ENCODE data around the gene PARL.
"Not testable (repeated sequence)": the region's sequence is repeated elsewhere in the genome, so short reads cannot be mapped to it uniquely, and the experiment has no call there.

Gene PARL

DNA sequence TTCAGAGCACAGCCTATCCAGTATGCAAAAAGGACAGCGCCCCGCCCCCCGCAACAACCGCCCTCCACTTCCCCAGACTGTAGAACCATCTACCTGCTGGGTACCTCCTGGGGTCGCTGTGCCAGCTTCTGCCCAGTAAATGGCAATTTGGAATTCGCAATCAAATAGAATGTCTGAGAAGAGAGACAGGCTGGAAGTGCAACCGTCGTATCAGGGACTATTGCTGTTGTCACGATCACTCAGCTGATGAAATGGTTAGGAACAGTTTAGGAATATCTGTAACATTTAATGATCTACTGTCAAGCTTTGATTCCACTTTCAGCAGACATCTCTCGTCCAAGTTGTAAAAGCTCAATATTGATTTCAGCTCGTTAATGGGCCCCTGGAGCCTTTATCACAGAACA lies 13.3 kb upstream of the PARL start:
- no peak for DNase-seq

DNA sequence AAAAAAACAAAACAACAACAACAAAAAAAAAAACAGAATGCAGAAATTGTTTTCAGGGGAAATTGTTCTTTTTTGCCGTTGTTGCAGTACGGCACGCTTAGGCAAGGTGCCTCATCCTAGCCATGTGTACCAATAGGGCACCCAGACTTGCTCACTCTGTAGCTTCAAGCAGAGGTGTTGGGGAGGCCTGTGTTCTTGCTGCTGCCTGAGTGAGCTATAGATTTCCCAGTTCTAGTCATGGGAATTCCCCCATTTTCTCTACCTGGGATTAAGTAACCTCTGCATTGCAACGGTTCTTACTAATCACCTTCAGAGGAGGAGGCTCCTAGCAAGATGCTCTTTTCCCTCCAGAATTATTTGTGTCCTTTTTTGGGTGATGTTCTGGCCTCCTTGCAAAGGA lies 12.9 kb upstream of the PARL start:
- no peak for DNase-seq

DNA sequence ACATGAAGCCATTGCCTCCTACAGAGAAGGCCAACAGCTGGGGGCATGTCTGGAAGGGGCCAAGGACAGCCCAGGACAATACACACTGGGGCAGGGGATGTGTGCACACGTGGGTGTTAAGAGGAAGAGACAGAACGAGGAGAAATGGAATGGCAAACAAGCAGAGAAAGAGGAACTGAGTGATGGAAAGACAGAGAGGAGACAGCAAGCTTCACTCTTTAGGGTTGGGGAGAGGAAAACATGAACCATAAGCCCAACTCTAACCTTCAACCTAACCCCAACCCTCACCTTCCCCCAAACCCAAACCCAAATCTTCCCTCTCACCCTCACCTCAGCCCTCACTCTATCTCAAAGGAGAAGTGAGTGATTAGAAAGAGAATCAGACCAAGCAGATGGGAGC lies 11.9 kb upstream of the PARL start:
- no peak for DNase-seq

DNA sequence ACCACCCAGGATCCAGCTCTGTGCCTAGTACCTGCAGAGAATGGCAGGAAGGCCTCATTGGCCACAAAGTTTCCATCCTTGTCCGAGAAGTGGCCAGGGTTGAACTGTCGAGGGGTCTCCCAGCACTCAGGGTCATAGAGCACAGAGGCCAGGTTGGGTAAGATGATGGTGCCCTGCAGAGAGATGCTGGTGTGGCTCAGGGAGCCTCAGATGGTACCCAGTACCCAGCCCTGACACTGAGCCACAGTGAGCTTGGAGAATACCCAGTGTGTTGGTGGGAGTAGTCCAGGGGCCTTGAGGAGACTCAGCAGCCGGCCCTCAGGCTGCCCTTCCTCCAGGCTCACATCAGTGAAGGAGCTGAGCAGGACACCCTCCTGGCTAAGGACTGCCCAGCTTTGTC lies 11.5 kb upstream of the PARL start:
- no peak for DNase-seq

DNA sequence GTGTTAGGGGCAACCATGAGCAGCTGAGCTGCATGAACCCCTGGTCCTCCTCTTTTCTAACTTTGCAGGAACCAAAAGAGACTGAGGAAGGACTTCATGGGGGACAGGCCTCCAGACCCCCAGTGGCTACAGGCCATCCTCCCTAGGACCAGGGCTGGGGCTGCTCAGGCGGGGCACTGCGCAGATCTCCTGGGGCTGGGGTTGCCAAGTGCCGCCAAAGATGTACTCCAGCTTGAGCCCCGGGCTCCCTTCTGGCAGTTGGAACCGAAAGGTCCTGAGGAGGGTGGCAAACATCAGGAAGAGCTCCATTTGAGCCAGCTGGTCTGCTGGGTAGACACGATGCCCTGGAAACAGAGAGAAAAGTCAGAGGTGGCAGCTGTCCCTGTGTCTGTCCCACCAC lies 11.1 kb upstream of the PARL start:
- DNase-seq = no peak

DNA sequence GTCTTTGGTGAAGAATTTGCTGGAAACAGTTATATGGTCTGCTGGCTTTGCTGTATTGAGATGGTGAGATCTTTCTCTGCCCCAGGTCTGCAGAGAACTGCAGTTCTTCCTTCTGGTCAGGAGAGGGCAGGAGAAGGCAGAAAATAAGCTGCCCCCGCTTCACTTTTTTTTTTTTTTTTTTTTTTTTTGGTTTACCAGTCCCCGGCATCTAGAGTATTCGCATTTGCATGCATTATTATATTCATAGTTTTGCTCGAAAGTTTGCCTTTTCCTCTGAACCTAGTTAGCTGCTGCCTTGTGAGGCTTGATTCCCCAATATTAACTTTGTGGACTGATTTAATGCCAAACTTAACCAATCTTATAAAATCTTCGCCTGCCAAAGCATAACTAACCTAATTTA lies 10.6 kb upstream of the PARL start:
- peak; percentile 68 for DNase-seq

DNA sequence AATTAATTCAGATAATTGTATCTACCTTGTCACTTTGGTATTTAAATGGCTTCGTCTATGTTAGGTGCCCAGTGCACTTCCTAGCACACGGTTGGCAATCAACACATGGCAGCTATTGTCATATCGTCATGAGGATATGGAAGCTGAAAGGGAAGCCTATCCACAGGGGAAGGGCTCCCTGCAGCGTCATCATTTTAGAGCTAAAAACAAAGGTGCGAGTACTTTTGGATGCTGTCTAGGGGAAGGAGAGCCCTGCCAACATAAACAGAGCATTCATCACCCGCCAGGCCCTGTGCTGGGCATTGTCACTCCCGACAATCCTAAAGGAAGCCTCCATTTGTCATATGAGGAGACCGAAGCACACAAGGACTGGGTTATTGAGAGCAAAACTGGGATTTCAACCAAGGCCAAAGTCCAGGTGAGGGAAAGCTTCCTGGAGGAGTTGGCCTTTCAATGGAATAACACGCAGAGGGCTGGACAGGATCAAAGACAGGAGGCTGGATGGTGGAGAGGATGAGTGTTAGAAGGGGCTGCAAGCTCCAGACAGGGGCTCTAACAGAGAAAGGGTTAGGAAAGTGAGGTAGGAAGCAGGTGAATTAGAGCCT lies 8.0 kb upstream of the PARL start:
- no peak for DNase-seq

DNA sequence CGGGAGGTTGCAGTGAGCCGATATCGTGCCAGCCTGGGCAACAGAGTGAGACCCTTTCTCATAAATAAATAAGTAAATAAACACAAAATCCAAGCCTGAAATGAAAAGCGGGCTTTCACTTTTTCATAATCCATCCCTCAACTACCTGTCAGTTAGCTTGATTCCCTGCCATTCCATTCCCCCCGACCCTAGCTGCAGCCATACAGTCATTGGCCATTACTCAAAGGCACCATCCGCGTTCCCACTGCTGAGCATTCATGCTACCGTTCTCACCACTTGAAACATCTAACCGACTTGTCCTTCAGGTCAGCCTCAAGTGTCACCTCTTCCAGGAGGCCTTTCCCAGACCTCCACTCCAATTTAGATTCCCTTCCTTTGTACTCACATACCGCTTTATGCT lies 1.1 kb upstream of the PARL start:
- DNase-seq = no peak

DNA sequence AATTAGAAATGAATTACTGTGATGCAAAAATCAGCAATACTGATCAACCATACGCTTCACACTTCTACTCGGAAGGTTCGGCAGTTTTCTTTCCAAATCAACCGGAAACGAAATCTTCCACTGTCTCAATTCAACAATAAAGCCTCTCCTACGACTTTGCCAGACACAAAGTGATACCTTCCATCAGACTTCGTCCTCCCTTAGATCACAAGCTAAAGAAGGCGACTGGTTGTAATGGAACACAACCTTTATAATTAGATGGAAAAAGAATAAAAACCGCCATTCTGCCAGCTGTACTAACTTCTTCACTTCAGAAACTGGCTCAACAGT lies 618 bp downstream of the PARL start:
- DNase-seq = no peak

DNA sequence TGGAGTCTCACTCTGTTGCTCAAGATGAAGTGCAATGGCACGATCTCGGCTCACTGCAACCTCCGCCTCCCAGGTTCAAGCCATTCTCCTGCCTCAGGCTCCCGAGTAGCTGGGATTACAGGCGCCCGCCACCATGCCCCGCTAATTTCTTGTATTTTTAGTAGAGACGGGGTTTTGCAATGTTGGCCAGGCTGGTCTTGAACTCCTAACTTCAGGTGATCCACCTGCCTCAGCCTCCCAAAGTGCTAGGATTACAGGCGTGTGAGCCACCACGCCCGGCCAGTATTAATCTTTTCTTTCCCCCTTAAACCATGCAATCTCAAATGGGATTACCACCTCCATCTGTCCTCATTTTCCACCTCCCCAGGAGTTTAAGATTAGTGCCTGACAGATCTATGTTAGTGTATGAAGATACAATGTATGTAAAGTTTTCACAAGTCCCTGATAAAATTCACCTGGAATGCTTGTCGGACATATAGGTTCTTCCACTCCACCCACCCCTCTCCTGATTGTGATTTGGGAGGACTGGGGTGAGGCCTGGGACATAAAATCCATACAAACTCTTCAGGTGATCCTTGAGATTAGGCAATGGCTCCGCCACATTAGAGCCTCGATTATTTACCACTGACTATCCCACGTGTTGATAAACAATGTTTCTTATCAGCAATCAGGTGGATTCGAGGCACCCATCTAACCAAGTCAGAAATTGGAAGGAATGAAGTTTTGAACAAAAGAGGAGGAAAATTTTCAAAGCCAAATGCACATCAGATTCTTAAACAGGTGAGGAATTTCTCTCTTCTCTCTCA lies 1.2 kb downstream of the PARL start:
- DNase-seq = no peak

DNA sequence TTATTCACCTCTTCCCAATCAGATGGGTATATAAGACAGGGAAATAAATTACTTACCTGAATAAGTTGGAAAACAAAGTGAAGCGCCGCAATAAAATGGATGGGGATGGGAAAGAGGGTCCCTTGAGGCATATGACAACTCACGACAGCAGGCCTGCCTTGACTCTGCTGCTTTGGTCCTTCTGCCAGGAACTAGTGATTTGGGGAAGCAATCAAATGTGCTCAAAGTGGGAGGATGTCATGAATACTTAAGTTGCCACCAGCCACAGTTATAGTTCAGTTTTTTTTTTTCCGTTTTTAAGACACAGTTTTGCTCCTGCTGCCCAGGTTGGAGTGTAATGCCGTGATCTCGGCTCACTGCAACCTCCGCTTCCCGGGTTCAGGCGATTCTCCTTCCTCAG lies 4.6 kb downstream of the PARL start:
- DNase-seq = no peak

DNA sequence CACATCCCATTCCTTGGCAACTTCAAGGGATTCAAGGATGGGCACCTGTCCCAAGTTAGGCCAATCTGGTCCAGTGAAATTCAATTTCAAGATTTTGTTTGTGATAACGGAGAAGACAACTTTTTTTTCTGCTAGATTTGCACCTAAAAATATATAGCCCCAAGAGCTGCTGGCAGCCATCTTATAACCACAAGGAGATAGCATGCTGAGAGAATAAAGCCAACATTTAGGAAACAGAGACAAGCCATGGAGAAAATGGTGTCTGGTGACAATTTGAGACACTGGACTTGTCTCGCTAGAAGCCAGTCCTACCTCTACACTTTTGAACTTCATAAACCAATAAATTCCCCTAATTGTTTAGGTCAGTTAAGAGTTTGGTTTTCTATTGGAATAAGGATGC lies 5.4 kb downstream of the PARL start:
- DNase-seq = no peak

DNA sequence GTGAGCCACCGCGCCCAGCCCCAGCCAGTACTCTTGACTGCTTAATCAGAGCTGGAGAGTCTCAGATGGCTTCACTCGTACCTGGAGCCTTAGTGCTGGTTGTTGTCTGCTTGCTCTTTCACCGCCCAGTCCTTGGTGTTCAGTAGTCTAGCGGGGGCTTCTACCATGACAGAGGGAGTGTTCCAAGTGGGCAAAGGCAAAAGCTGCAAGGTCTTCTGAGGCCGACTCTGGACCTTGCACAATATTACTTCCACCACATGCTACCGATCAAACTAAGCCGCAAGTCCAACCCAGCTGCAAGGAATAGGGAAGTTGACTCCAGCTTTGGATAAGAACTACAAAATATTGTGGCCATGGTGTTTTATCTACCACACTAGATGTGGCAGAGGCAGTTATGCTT lies 6.6 kb downstream of the PARL start:
- no peak for DNase-seq

DNA sequence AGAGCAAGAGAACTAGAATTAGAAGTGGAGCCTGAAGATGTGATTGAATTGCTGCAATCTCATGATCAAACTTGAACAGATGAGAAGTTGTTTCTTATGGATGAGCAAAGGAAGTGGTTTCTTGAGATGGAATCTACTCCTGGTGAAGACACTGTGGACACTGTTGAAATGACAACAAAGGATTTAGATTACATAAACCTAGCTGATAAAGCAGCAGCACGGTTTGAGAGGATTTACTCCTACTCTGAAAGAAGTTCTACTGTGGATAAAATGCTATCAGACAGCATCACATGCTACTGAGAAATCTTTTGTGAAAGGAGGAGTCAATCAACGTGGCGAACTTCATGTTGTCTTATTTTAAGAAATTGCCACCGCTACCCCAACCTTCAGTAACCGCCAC lies 7.5 kb downstream of the PARL start:
- not testable (repeated sequence) for DNase-seq

DNA sequence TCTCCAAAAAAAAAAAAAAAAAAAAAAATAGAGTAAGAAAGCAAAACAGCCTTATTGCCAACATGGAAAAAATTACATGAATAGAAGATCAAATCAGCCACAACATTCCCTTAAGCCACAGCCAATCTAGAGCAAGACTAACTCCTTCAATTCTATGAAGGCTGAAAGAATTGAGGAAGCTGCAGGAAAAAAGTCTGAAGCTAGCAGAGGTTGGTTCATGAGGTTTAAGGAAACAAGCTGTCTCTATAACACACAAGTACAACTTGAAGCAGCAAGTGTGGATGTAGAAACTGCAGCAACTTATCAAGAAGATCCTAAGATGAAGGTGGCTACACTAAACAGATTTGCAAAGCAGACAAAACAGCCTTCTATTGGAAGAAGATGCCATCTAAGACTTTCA lies 9.3 kb downstream of the PARL start:
- DNase-seq = no peak

DNA sequence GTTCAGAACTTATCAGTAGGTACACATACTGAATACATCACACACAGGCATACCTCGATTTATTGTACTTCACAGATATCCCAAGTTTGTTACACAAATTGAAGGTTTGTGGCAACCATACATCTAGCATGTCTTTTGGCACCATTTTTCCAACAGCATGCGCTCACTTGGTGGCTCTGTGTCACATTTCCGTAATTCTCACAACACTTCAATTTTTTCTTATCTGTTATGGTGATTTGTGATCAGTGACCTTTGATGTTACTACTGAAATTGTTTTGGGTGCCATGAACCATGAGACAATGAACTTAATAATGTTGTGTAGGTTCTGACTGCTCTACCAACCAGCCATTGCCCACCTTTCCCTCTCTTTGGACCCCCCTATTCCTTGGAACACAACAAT lies 10.8 kb downstream of the PARL start:
- no peak for DNase-seq

DNA sequence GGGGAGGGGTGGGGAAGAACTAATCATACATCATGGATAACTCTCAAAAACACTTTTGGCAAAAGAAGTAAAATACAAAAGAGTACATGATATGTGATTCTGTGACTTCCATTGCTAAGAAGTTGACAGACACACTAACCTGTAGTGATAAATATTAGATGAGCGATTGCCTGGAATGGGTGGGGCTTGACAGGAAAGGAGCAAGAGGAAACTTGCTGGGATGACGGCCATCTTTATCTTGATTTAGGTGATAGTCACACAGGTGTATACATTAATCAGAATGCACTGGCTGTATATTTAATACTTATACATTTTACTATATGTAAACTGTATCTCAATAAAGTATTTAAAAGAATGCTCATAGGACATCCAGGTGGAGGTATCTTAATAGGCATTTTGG lies 13.1 kb downstream of the PARL start:
- DNase-seq = no peak

DNA sequence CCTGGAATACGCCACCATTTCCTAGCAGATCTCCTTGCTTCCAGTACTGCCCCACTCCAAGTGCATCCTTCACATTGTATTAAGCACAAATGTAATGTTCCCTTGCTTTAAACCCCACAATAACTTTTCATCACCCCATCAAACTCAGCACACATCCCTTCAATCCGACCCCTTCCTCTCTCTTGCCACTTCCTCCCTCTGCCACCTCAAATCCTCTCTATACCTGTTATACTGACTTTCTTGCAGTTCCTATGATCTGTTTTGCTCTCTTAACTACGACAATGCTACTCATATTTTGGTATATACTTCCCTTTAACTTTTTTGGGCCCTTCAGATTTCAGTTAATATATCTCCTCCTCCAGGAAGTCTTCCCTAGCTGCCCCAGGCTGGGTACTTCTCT lies 14.1 kb downstream of the PARL start:
- no peak for DNase-seq

DNA sequence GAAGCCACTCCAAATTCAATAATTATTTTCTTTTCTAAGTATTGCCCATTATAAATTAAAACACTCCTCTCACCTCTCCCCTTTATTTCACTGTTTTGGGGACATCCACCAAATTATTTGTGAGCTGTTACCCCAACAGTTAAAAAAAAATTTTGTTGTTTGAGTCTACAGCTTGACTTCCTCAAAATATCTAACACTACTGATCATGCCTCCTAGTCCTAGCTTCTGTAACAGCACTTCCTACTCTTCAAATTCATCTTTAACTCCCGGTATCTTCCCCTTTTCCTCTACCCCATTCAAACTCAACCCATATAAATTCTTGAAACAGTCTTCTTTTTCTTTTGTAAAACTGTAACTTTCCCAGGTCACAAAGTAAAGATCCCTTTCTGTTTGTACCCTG lies 15.9 kb downstream of the PARL start:
- no peak for DNase-seq

DNA sequence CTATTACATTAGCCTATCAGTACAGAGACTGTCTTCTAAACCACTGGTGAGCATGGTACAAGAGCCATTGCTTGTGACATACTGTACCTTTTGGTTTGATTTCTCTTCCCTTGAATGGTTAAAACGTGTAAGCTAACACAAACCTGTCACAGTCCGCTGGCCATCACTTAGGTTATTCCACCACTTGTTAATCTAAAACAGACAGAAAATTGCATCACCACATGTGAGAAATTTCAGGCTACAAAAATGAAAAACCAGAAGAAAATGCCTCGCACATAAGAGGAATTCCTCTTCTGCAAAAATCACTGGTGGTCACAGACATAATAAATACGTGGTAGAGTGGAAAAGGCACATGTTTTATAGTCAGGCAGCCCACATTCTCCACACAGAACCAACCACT lies 22.1 kb downstream of the PARL start:
- DNase-seq = no peak

DNA sequence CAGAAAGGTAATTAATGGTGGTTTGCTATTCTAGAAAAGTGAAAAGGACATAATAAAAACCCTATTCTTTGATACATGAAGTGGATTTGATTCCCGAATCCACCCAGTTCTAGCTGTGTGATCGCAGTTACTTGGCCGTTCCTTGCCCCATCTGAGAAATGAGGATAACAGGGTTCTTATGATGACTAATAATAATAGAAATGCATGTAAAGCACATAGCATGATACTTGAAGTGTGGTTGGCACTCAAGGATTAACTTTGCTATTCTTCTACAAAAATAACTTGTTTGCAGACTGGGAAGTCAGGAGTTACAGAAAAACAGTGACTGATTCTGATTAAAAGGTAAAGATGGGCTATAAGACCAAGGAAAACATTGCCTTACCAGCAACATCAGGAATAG lies 26.8 kb downstream of the PARL start:
- DNase-seq = no peak

DNA sequence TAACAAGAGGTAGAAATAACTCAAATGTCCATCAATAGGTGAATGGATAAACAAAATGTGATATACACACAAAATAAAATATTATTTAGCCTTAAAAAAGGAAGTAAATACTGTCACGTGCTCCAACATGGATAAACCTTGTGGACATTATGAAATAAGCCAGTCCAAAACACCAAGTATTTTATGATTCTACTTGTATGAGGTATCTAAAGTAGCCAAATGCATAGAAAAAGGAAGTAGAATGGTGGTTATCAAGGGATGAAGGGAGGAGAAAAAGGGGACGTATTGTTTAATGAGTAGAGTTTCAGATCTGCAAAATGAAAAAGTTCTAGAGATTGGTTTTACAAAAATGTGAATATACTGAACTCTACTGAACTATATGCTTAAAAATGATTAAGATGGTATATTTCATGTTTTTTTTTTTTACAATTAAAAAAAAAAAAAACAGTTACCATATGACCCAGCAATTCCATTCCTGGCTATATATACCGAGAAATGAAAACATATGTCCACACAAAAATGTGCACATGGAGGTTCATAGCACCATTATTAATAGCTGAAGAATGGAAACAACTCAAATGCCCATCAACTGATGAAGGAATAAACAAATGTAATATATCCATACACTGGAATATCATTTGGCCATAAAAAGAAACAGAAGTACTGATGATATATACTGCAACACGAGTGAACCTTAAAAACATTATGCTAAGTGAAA lies 30.2 kb downstream of the PARL start:
- DNase-seq = no peak

DNA sequence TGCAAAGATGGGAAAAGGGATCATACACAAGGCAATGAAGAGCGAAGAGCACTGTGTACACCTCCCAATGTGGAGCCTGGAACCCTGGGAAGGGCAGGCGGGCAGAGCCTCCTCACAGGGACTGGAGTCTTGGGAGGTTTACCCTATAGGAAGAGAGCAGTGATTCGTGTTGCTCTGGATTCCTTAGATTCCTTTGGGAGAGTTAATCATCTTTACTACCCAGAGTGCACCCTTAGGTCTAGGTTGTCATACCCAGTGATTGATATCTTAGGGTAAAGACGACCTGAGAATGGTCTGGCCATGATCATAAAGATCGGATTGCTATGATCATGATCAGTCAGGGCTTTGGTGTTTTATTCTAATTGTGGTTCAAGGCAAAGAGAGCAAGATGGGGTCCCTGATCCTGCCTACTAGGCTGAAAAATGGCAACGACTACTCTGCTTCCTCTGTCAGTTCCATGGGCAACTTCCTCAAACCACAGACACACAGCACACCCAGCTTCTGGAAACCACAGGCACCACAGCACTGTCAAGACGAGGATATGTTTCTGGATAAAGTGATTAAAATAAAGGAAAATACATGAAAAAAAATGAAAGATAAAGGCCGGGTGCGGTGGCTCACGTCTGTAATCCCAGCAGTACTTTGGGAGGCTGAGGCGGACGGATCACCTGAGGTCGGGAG lies 38.9 kb downstream of the PARL start:
- no peak for DNase-seq

DNA sequence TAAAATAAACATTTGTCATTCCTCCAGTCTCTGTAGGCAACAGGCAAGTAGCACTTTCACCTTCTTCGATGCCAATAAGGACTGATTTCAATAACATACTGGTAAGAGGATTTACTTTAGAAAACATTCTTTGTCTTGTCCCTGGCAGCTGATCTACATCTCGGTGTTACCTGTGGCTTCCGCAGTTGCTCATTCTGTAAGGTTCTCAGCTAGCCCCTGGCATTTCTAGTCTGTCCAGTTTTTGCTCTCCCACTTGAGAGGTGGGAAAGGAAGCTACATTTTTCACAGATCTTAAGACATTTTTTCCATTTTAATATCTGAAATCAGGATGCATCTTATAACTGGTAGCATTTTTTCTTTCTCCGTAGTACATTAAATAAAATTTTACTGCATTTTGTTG lies 39.6 kb downstream of the PARL start:
- no peak for DNase-seq
